Measurements from ENCODE around the gene DPP6. TPM values are rescaled to one million over a fixed set of nuclear protein-coding genes. Genes with fewer than 3 reads are reported as not detected.
"Not testable (repeated sequence)": the region's sequence is repeated elsewhere in the genome, so short reads cannot be mapped to it uniquely, and the experiment has no call there.

Gene DPP6
- total and polyA plus RNA-seq, 5 donors: 0.07 to 0.35 (median 0.11) TPM; not detected in 2

DNA sequence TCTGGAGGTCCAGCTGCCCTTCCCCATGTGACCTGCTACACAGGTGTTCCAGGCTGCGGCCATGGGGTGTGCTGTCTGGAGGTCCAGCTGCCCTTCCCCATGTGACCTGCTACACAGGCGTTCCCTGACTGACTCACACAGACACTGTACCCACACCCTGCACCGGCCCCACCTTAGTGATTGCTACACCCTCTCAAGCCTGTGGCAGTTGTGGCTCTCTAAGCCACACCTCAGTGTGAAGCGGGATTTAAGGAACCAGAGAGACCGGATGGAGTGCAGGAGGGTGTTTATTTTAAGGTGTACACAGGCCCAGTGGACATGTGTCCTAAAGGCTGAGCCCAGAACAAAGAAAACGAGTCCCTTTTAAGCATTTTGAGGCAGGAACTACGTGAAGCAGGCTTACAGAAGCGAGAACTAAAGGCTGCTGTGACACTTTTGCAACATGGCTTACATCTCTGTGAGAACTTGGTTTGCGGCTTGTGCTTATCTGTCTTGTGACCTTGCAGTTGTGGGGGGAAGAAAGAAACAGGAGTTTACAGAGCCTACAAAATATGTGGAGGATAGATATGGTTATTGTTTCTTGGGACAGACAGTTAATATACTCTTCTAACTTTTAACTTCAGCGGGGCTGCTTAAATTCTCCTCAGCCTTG lies 624.4 kb downstream of the DPP6 start:
- intact Hi-C loops (cut with DNase I): no loop called here
- no peaks in the 10 kb centered on the region for H3K9me3 ChIP-seq (ENCODE audit: control insufficient read depth, low read length)
- ATAC-seq: peak in 1 of 2 donors; percentile 52
- 72% methylated on average over 10 of the region's 10 CpGs for WGBS
- H3K4me1 ChIP-seq (ENCODE audit: control insufficient read depth, insufficient read depth, low read length): no peaks in the 10 kb centered on the region
- no peaks in the 10 kb centered on the region for H3K27me3 ChIP-seq (ENCODE audit: control insufficient read depth, insufficient read depth)
- no peak for DNase-seq
- no peak overlapping the region for H3K27ac ChIP-seq (ENCODE audit: low read length)
- H3K4me3 ChIP-seq (ENCODE audit: low read length): no peak overlapping the region

DNA sequence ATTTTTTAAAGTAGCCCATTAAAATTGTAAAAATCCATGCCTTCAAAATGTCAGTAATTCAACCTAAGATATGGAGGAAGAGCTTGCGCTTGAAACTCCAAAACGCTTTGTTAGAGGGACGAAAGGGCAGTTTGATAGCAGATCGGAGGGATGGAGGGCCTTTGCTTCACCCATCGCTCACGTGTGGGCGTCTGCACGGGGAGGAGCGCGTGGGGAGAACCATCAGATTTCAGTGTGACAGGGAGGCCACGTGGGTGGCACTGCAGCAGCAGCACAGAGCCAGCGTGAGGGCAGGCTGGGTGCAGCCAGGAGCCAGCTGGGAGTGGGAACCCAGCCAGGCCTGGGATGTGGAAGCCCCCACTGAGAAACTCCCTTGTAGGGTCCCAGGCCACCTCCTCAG lies 625.3 kb downstream of the DPP6 start:
- no peaks in the 10 kb centered on the region for H3K27me3 ChIP-seq (ENCODE audit: control insufficient read depth, insufficient read depth)
- no peaks in the 10 kb centered on the region for H3K4me1 ChIP-seq (ENCODE audit: control insufficient read depth, insufficient read depth, low read length)
- H3K4me3 ChIP-seq (ENCODE audit: low read length): no peak overlapping the region
- ATAC-seq: no peak
- intact Hi-C loops (cut with DNase I): no loop called here
- DNase-seq: no peak
- WGBS: 86% methylated on average over 12 of the region's 12 CpGs
- no peaks in the 10 kb centered on the region for H3K9me3 ChIP-seq (ENCODE audit: control insufficient read depth, low read length)
- no peak overlapping the region for H3K27ac ChIP-seq (ENCODE audit: low read length)

DNA sequence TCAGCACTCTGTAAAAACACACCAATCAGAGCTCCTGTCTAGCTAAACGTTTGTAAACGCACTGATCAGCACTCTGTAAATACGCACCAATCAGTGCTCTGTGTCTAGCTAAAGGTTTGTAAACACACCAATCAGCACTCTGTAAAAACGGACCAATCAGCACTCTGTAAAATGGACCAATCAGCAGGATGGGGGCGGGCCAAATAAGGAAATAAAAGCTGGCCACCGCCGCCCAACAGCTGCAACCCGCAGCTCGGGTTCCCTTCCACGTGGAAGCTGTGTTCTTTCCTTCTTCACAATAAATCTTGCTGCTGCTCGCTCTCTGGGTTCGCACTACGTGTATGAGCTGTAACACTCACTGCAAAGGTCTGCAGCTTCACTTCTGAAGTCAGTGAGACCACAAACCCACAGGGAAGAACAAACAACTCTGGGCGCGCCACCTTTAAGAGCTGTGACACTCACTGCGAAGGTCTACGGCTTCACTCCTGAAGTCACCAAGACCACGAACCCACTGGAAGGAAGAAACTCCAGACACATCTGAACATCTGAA lies 625.9 kb downstream of the DPP6 start:
- H3K4me3 ChIP-seq (ENCODE audit: low read length); intact Hi-C loops (cut with DNase I); H3K27ac ChIP-seq (ENCODE audit: low read length); H3K27me3 ChIP-seq (ENCODE audit: control insufficient read depth, insufficient read depth); H3K4me1 ChIP-seq (ENCODE audit: control insufficient read depth, insufficient read depth, low read length); DNase-seq; H3K9me3 ChIP-seq (ENCODE audit: control insufficient read depth, low read length); ATAC-seq: not testable (repeated sequence)
- 85% methylated on average over 18 of the region's 18 CpGs for WGBS

DNA sequence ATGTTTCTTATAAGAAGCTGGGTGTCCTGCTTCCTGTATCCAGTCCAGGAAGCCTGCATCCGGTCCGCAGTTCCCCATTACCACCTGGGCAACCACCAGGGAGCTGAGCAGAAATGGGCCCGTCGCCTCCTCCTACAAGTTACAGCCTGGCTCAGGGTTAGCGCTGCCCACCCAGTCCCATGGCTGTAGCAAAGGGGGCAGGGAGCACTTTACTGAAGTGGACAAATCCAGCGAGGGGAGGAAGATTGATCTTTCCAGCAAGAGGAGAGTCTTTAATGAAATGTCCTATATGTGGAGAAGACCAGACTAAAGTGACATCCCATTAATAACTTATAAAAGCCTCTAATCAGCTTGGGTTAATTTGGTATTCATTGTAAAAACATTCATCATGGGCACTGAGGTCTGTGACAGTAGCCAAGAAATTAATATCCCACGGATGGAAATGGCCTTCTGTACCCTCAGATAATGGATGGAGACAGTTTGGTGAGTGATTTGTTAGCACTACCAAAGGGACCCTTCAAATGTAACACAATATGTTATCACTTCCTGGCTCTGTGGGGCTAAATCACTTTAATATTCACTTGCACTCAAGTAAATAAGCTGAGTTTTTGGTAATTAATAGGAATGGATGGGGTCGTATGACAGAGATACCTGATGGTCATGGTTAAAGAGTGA lies 627.3 kb downstream of the DPP6 start:
- no peaks in the 10 kb centered on the region for H3K4me1 ChIP-seq (ENCODE audit: control insufficient read depth, insufficient read depth, low read length)
- no peak for DNase-seq
- intact Hi-C loops (cut with DNase I): no loop called here
- no peak overlapping the region for H3K4me3 ChIP-seq (ENCODE audit: low read length)
- no peaks in the 10 kb centered on the region for H3K9me3 ChIP-seq (ENCODE audit: control insufficient read depth, low read length)
- no peaks in the 10 kb centered on the region for H3K27me3 ChIP-seq (ENCODE audit: control insufficient read depth, insufficient read depth)
- WGBS: 77% methylated on average over 8 of the region's 8 CpGs
- ATAC-seq: no peak
- H3K27ac ChIP-seq (ENCODE audit: low read length): no peak overlapping the region

GRCh38 chr7:154680894-154681659 lies 628.9 kb downstream of the DPP6 start:
- intact Hi-C loops (cut with DNase I): no loop called here
- Histone ChIP-seq H3K4me3 (ENCODE audit: low read length) (no peak overlapping the region), H3K9me3 (ENCODE audit: control insufficient read depth, low read length) (no peaks in the 10 kb centered on the region), H3K27me3 (ENCODE audit: control insufficient read depth, insufficient read depth) (no peaks in the 10 kb centered on the region), H3K4me1 (ENCODE audit: control insufficient read depth, insufficient read depth, low read length) (no peaks in the 10 kb centered on the region), H3K27ac (ENCODE audit: low read length) (no peak overlapping the region)
- 73% methylated on average over 18 of the region's 18 CpGs for WGBS
- ATAC-seq (no peak), DNase-seq (no peak)

DNA sequence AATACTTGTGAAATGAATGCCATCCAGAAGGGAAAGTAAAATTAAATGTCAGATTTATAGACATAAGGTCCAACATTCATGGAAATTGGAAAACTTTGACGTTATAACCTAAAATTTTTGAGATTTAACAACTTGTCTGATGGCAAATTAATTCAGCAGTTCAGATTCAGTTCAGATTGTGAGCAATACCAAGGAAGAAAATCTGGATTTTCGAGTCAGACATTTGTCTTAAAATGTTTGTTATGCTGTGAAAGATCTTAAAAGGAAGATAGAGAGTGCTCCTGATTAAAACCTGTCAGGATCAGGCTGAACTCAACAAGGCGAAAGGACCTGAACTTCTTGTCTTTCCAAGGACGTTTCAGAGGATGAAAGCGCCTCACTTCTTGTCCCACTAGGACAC lies 629.8 kb downstream of the DPP6 start:
- H3K9me3 ChIP-seq (ENCODE audit: control insufficient read depth, low read length): no peaks in the 10 kb centered on the region
- DNase-seq: no peak
- intact Hi-C loops (cut with DNase I): no loop called here
- no peak for ATAC-seq
- H3K4me3 ChIP-seq (ENCODE audit: low read length): no peak overlapping the region
- H3K4me1 ChIP-seq (ENCODE audit: control insufficient read depth, insufficient read depth, low read length): no peaks in the 10 kb centered on the region
- WGBS: 66% methylated on average over 5 of the region's 5 CpGs
- H3K27ac ChIP-seq (ENCODE audit: low read length): no peak overlapping the region
- H3K27me3 ChIP-seq (ENCODE audit: control insufficient read depth, insufficient read depth): no peaks in the 10 kb centered on the region

- 53% methylated on average over 10 of the region's 10 CpGs for WGBS
- ATAC-seq: no peak
- Histone ChIP-seq H3K9me3 (ENCODE audit: control insufficient read depth, low read length) (no peaks in the 10 kb centered on the region), H3K4me1 (ENCODE audit: control insufficient read depth, insufficient read depth, low read length) (no peaks in the 10 kb centered on the region), H3K4me3 (ENCODE audit: low read length) (no peak overlapping the region), H3K27ac (ENCODE audit: low read length) (no peak overlapping the region), H3K27me3 (ENCODE audit: control insufficient read depth, insufficient read depth) (no peaks in the 10 kb centered on the region)
- intact Hi-C loops (cut with DNase I): no loop called here
- no peak for DNase-seq
Observed at GRCh38 chr7:154684666-154685563, 632.7 kb downstream of the DPP6 start.

DNA sequence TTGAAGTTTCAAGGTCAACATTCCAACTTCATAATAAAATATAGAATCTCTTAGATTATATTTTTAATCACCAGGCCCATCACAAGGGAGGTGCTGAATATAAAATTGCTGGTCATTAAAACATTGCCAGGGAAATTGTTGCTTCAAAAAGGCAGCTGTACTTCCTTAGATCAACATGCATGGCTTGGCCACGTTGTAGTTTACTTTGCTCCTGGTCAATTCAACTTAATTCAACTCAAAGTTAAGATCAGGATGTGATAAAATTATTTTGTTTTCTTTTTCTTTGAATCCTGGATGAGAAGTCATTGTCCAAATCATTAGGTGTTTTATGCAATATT lies 633.3 kb downstream of the DPP6 start:
- WGBS: 41% methylated on average over 1 of the region's 1 CpG
- no peak for ATAC-seq
- intact Hi-C loops (cut with DNase I): no loop called here

GRCh38 chr7:154686305-154686704 lies 634.1 kb downstream of the DPP6 start:
- ATAC-seq (no peak), DNase-seq (no peak)
- no peak overlapping the region for H3K27ac ChIP-seq (ENCODE audit: low read length)
- H3K9me3 ChIP-seq (ENCODE audit: control insufficient read depth, low read length): no peaks in the 10 kb centered on the region
- 41% methylated on average over 4 of the region's 4 CpGs for WGBS
- no peaks in the 10 kb centered on the region for H3K4me1 ChIP-seq (ENCODE audit: control insufficient read depth, insufficient read depth, low read length)
- H3K27me3 ChIP-seq (ENCODE audit: control insufficient read depth, insufficient read depth): no peaks in the 10 kb centered on the region
- no peak overlapping the region for H3K4me3 ChIP-seq (ENCODE audit: low read length)
- intact Hi-C loops (cut with DNase I): no loop called here

More for the DNA sequence above, 633.3 kb downstream of the DPP6 start:
- Histone ChIP-seq H3K4me3 (ENCODE audit: low read length) (no peak overlapping the region), H3K27ac (ENCODE audit: low read length) (no peak overlapping the region), H3K9me3 (ENCODE audit: control insufficient read depth, low read length) (no peaks in the 10 kb centered on the region), H3K4me1 (ENCODE audit: control insufficient read depth, insufficient read depth, low read length) (no peaks in the 10 kb centered on the region), H3K27me3 (ENCODE audit: control insufficient read depth, insufficient read depth) (no peaks in the 10 kb centered on the region)
- DNase-seq: no peak

DNA sequence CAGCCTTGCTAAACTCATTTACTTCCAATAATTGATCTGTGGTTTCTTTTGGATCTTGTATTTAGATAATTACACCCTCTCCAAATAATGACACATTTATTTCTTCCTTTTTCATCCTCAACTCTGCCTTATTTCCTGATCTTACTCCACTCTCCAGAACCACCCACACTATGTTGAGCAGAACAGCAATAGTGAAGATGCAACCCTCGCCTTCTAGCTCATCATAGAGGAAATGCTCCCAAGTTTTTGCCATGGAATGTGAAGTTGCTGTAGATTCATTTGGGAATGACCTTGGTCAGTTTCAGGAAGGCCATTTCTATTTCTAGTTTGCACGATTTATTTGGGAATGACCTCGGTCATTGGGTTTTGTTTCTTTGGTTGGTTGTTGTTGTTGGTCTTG lies 636.8 kb downstream of the DPP6 start:
- Histone ChIP-seq H3K27me3 (ENCODE audit: control insufficient read depth, insufficient read depth) (no peaks in the 10 kb centered on the region), H3K4me1 (ENCODE audit: control insufficient read depth, insufficient read depth, low read length) (no peaks in the 10 kb centered on the region), H3K9me3 (ENCODE audit: control insufficient read depth, low read length) (no peaks in the 10 kb centered on the region), H3K4me3 (ENCODE audit: low read length) (no peak overlapping the region), H3K27ac (ENCODE audit: low read length) (no peak overlapping the region)
- ATAC-seq: no peak
- WGBS: 72% methylated on average over 3 of the region's 3 CpGs
- intact Hi-C loops (cut with DNase I): no loop called here
- no peak for DNase-seq
